ENCODE measurements around the gene GRIK4.

DNA sequence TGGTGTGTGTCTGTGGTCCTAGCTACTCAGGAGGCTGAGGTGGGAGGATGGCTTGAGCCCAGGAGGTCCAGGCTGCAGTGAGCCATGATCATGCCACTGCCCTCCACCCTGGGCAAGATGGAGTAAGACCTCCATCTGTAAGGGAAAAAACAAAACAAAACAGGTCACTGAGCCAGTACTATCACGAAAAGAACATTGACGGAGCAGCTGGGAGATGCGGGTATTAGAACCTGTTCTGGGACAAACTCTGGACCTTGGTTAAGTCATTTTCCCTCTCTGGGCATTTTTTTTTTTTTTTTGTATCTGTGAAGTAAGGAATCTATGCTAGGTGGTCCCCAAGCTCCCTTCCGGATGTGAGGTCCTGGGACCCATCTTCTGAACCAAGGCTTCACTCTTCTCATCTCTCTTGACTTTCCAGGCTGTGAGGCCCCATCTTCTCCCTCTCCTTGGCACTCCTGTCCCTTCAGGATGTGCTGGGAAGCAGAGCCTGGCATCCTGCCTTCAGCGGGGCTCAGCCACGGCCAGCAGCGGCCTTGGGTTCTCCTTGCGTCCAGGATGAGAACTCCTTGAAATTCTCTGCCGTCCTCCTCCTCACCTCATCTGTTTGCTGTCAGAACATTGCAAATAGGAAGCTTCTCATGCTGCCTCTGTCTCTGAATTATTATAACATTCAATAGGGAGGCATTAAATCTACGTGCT, 130.8 kb downstream of the GRIK4 start:
- TF ChIP-seq, protein P1, sequence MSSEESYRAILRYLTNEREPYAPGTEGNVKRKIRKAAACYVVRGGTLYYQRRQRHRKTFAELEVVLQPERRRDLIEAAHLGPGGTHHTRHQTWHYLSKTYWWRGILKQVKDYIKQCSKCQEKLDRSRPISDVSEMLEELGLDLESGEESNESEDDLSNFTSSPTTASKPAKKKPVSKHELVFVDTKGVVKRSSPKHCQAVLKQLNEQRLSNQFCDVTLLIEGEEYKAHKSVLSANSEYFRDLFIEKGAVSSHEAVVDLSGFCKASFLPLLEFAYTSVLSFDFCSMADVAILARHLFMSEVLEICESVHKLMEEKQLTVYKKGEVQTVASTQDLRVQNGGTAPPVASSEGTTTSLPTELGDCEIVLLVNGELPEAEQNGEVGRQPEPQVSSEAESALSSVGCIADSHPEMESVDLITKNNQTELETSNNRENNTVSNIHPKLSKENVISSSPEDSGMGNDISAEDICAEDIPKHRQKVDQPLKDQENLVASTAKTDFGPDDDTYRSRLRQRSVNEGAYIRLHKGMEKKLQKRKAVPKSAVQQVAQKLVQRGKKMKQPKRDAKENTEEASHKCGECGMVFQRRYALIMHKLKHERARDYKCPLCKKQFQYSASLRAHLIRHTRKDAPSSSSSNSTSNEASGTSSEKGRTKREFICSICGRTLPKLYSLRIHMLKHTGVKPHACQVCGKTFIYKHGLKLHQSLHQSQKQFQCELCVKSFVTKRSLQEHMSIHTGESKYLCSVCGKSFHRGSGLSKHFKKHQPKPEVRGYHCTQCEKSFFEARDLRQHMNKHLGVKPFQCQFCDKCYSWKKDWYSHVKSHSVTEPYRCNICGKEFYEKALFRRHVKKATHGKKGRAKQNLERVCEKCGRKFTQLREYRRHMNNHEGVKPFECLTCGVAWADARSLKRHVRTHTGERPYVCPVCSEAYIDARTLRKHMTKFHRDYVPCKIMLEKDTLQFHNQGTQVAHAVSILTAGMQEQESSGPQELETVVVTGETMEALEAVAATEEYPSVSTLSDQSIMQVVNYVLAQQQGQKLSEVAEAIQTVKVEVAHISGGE (CRISPR knock-in tag; IDR thresholded peaks at IDR 0.05), result no peak
- TF ChIP-seq SMARCB1 (IDR thresholded peaks at IDR 0.05; ENCODE audit: insufficient read length, low read depth) (no peak), ETS2 (tag; IDR thresholded peaks at IDR 0.05; ENCODE audit: borderline replicate concordance, poor library complexity, severe bottlenecking) (no peak), BHLHE40 (IDR thresholded peaks at IDR 0.05; ENCODE audit: low read length) (no peak), ZNF23 (CRISPR knock-in tag; IDR thresholded peaks at IDR 0.05) (no peak), NELFE (IDR thresholded peaks at IDR 0.05; ENCODE audit: insufficient read depth, insufficient read length) (no peak), BRD9 (IDR thresholded peaks at IDR 0.05; ENCODE audit: low read depth, partially characterized antibody) (no peak), EZH2 (IDR thresholded peaks at IDR 0.05; ENCODE audit: borderline replicate concordance, low read depth, low read length) (no peak)
- TF ChIP-seq, protein P2, sequence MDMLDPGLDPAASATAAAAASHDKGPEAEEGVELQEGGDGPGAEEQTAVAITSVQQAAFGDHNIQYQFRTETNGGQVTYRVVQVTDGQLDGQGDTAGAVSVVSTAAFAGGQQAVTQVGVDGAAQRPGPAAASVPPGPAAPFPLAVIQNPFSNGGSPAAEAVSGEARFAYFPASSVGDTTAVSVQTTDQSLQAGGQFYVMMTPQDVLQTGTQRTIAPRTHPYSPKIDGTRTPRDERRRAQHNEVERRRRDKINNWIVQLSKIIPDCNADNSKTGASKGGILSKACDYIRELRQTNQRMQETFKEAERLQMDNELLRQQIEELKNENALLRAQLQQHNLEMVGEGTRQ (CRISPR knock-in tag; IDR thresholded peaks at IDR 0.05), result no peak
- TF ChIP-seq, protein P3, sequence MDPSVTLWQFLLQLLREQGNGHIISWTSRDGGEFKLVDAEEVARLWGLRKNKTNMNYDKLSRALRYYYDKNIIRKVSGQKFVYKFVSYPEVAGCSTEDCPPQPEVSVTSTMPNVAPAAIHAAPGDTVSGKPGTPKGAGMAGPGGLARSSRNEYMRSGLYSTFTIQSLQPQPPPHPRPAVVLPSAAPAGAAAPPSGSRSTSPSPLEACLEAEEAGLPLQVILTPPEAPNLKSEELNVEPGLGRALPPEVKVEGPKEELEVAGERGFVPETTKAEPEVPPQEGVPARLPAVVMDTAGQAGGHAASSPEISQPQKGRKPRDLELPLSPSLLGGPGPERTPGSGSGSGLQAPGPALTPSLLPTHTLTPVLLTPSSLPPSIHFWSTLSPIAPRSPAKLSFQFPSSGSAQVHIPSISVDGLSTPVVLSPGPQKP (CRISPR knock-in tag; IDR thresholded peaks at IDR 0.05), result no peak
- TF ChIP-seq, protein P4, sequence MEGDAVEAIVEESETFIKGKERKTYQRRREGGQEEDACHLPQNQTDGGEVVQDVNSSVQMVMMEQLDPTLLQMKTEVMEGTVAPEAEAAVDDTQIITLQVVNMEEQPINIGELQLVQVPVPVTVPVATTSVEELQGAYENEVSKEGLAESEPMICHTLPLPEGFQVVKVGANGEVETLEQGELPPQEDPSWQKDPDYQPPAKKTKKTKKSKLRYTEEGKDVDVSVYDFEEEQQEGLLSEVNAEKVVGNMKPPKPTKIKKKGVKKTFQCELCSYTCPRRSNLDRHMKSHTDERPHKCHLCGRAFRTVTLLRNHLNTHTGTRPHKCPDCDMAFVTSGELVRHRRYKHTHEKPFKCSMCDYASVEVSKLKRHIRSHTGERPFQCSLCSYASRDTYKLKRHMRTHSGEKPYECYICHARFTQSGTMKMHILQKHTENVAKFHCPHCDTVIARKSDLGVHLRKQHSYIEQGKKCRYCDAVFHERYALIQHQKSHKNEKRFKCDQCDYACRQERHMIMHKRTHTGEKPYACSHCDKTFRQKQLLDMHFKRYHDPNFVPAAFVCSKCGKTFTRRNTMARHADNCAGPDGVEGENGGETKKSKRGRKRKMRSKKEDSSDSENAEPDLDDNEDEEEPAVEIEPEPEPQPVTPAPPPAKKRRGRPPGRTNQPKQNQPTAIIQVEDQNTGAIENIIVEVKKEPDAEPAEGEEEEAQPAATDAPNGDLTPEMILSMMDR (IDR thresholded peaks at IDR 0.05 in 2 of 3, conservative IDR thresholded peaks at IDR 0.05 in 1 of 3; ENCODE audit: insufficient read depth in 2 of 3, low read depth in 1 of 3, low read length in 3 of 3), result no peak

Data from K562 (cell line).